Adrenal gland (tissue), 5 donors: ENCODE results near the gene C11orf86.
"Not testable (repeated sequence)": the region's sequence is repeated elsewhere in the genome, so short reads cannot be mapped to it uniquely, and the experiment has no call there.

Source experiments
- CTCF ChIP-seq, 6 experiments: fragments of 450-650 bp in 4 of 6; fragments of 200-600 bp in 2 of 6; sonication (generic) in 1 of 6; IDR thresholded peaks; 1 replicate in 5 of 6; 2 replicates in 1 of 6; pipeline versions ENCODE4 v1.5.1 to v1.8.0; 2016 to 2021; ENCODE audit warnings: antibody characterized with exemption in 6 of 6, mild to moderate bottlenecking in 2 of 6, moderate library complexity in 1 of 6
- POLR2A ChIP-seq, 2 donors: fragments of 450-650 bp; IDR thresholded peaks; one replicate each; pipeline ENCODE4 v1.6.1; 2017; ENCODE audit warnings: antibody characterized with exemption in 2 of 2, mild to moderate bottlenecking in 2 of 2, moderate library complexity in 1 of 2
- donor health status: DM: no; HTN: no; CAD: no.

DNA sequence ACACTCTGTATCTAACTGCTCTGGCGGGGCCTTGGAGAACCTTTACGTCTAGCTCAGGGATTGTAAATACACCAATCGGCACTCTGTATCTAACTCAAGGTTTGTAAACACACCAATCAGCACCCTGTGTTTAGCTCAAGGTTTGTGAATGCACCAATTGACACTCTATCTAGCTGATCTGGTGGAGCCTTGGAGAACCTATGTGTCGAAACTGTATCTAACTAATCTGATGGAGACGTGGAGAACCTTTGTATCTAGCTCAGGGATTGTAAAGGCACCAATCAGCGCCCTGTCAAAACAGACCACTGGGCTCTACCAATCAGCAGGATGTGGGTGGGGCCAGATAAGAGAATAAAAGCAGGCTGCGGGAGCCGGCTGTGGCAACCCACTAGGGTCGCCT is 14.3 kb downstream of the C11orf86 start:
- TF ChIP-seq POLR2A, CTCF (IDR thresholded peaks at IDR 0.05): not testable (repeated sequence)
